UCSD-AML1 (cell line): ENCODE measurements around the gene DHRSX.
"Not testable (repeated sequence)": the region's sequence is repeated elsewhere in the genome, so short reads cannot be mapped to it uniquely, and the experiment has no call there.

Experiments
- DNase-seq: peaks from one replicate; lab custom pipeline; 2025; ENCODE audit not compliant: unreplicated experiment; lab: John Stamatoyannopoulos, UW

DHRSX gene

DNA sequence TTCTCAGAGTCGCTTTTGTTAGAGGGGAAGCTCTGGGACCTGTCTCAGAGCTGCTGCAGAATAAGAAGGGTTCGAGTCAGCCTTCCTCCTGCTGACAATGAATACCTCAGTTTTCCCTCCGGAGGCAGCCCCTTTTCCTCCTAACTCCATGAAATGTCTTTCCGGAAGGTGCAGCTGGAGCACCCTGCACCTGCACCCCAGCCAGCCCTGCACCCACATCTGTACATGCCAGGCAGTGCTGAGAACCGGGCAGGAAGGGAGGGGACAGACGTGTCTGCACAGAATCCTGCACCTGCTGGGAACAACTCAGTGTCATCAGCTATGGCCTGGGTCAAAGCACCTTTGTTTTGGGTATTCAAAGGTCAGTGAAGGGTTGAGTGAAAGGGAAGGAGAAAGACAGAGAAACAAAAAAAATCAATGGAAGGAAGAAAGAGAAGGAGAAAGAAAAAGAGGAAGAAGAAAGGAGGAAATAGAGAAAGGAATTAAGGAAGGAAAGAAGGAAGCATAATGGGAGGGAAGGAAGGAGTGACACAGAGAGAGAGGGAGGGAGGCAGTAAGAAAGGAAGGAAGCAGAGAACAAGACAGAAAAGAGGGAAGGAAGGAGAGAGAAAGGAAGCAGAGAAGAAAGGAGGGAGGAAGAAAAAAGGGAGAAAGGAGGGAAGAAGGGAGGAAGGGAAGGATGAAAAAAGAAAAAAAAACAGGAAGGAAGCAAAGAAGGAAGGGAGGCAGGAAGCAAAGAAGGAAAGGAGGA lies 273.7 kb downstream of the DHRSX start:
- no peak for DNase-seq

DNA sequence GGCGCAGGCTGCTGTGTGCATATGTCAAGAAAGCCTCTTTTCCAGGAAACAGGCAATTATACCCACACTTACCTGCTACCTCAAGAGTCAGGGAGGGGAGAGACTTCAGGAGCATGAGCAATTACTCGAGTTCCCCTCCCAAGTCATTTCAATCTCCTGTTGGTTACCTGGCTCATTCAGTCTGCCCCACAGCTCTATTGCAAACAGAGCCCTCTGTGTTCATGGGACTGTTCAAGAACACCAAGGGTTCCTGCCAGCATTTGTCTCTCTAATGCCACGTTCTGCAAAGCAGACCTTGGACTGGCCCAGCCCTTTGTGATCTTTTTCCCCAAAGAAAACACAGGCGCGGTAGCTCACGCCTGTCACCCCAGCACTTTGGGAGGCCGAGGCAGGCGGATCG lies 274.6 kb downstream of the DHRSX start:
- DNase-seq, result no peak

- DNase-seq, result no peak
Measured at GRCh38 chrX:2224597-2225235, 276.1 kb downstream of the DHRSX start.

GRCh38 chrX:2224161-2224560 lies 276.6 kb downstream of the DHRSX start:
- no peak for DNase-seq

DNA sequence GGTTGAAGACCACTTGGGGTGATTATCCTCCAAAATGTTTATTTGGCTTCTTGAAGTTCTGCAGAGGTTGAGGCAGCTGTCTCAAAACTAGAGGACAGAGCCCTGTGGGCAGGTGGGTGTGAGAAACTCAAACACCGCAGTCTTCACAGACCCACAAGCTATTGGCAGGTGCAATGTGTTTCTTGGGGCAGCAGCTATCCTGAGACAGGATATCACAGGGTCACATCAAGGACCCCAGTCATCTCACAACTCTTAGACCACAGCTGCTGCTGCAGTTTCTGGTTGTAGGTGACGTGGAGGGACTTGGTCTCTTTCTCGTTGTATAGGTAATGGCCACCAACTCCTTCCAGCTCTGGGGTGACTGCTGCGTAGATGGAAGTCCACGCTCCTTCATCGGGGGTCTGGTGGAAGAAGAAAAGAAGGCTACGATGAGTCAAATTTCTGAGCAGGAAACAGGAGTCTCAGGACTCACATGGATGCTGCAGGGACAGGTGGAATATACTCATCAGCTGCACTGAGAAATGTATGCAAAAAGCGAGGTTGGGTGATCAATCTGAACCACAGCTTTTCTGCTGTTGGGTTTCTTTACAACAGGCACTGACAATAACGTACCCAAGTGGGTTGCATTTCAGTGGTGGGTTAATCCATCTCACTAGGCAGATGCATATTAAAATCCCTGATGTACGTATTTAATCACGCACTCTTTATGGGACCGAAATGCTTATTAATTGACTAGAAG lies 279.8 kb downstream of the DHRSX start:
- DNase-seq, result no peak

DNA sequence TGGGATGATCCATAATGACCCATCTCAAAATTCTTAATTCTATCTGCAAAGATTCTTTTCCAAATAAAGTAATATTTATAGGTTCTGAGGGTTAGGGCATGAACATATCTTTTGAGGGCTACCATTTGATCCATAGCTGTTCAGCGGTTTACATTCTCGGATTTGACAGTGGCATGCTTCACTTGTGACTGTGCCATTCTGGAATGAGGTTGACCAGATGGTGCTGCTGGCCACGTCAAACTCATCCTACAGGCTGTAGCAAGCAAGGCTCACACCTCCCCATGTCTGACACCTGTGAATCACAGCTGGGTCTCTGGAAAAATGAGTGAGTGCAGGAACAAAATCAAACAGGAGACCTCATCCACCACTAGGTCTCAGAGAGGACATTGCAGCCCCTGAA lies 280.5 kb downstream of the DHRSX start:
- DNase-seq, result no peak

GRCh38 chrX:2214138-2214823 lies 286.5 kb downstream of the DHRSX start:
- DNase-seq, result not testable (repeated sequence)

DNA sequence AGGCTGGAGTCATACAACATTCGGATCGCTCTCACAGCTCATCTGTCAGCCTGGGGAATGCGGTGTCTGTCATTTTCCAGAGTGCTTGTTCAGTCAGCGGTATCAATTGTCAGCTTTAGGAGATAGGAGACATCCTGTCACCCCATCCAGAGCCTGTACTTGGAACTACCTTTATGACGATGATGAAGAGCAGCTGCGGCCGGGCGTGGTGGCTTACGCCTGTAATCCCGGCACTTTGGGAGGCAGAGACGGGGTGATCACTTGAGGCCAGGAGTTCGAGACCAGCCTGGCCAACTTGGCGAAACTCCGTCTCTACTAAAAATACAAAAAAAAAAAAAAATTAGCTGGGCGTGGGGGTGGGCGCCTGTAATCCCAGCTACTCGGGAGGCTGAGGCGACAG lies 289.1 kb downstream of the DHRSX start:
- DNase-seq, result not testable (repeated sequence)

DNA sequence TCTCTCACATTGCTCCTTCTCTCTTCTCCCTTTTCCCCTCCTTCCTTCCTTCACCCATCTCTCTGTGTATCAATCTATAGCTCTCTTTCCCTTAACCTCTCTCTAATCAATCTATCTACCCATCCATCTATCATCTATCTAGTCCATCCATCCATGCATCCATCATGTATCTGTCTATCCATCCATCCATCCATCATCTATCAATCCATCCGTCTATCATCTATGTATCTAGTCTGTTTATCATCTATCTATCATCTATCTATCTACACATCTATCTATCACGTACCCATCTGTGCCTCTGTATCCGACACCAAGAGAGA lies 307.5 kb downstream of the DHRSX start:
- DNase-seq, result no peak

GRCh38 chrX:2192584-2193272 lies 308.0 kb downstream of the DHRSX start:
- DNase-seq, result no peak

DNA sequence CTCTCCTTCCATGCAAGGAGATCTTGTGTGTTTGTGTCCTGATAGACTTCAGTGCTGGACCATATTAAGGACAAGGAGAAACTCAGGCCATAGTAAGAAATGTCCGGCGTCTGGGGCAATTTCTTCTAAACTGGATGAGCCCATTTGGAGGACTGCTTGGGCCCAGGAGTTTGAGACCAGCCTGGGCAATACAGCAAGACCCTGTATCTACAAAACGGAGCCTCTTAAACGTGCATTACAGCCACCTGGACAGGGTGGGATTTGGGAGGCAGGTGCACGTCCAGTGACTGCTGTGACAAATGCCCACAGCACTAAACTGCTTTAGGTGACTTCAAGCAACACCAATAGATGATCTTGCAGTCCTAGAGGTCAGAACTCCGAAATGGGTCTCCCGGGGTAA lies 311.9 kb downstream of the DHRSX start:
- DNase-seq, result no peak

DNA sequence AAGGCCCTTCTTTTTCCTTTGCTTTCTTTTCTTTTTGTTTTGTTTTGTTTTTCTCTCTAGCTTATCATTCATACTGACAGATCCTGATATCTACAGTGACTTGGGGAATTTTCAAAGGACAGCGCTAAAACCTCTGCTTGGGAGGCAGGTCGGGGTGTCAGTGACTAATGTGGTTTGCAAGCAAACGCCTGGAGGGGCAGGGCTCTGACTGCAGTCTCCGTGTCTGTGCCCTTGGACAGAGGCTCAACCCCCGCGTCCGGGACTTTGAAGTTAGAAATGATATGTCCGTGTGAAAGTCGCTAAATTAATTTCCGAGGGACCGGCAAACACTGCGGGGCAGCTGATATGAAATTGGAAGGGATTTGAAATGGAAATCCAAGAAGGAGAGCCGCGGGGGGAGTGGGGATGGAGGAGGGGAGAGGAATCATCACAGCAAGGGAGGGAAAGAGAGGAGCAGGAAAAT lies 312.4 kb downstream of the DHRSX start:
- DNase-seq, result no peak

DNA sequence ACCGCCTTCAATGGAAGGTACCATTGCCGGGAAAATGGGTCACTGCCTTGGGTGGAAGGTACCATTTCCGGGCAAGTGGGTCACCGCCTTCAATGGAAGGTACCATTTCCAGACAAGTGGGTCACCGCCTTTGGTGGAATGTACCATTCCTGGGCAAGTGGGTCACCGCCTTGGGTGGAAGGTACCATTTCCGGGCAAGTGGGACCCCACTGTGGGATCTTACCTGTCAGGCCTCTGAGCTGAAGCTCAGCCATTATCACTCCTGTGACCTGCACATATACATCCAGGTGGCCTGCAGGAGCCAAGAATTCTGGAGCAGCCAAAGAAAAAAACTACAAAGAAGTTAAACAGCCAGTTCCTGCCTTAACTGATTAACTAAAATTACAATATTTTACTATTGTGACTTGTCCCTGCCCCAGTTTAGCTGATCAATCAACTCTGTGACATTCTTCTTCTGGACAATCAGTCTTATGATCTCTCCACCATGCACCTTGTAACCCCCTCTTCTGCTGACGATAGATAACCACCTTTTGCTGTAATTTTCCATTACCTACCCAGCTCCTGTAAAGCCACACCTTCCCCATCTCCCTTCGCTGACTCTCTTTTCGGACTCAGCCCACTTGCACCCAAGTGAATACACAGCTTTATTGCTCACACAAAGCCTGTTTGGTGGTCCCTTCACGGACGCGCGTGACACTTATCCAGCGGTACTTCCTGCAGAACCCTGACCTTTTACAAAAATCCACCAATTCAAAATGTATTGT lies 313.2 kb downstream of the DHRSX start:
- DNase-seq, result no peak

GRCh38 chrX:2185341-2186082 lies 315.3 kb downstream of the DHRSX start:
- no peak for DNase-seq

- no peak for DNase-seq
Measured at GRCh38 chrX:2184089-2184488, 316.7 kb downstream of the DHRSX start.

GRCh38 chrX:2183193-2183725 lies 317.5 kb downstream of the DHRSX start:
- DNase-seq, result no peak

- DNase-seq, result no peak
Measured at GRCh38 chrX:2177541-2177940, 323.2 kb downstream of the DHRSX start.

DNA sequence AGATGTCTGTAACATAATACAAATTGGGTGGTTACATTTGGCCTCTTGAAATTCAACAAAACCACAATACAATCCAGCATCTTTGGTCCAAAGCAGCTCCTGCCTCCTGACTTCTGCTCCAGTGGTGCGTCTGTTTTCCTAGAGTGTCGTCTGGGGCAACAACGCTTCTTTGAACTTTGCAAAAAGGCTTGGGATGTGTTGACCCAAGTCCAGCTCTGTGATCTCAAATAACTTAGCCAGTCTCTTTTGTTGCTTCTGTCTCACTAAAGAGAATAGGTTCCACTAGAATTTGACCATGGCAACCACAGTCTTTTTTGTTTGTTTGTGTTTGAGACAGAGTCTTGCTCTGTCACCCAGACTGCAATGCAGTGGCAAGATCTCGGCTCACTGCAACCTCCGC lies 324.0 kb downstream of the DHRSX start:
- no peak for DNase-seq

- no peak for DNase-seq
Measured at GRCh38 chrX:2176274-2176673, 324.5 kb downstream of the DHRSX start.
